Natural killer cell (primary cell): ENCODE results near the gene NADK2. TPM values are rescaled to one million over a fixed set of nuclear protein-coding genes. Genes with fewer than 3 reads are reported as not detected.

Source experiments
- ATAC-seq, 3 donors: fragments of 150-1000 bp in 2 of 3; fragments of 200-7000 bp in 1 of 3; cut with Tn5 transposase; 1 replicate in 1 of 3; 2 replicates in 2 of 3; pipeline ENCODE4 v1.10.0; 2021; ENCODE audit warnings: mild to moderate bottlenecking in 2 of 3, moderate library complexity in 2 of 3
- DNase-seq, 2 donors: peaks; one replicate each; pipeline versions ENCODE4 v3.0.0 to v3.0.0-alpha.2; 2013 to 2021; ENCODE audit warnings: mixed read lengths in 1 of 2
- H3K27ac ChIP-seq: one replicate; pipeline ENCODE4 v1.5.1; 2013; ENCODE audit warnings: mild to moderate bottlenecking, low read length
- H3K27me3 ChIP-seq: one replicate; pipeline ENCODE4 v1.6.1; 2013; ENCODE audit warnings: low read length; ENCODE audit not compliant: control insufficient read depth, insufficient read depth
- H3K36me3 ChIP-seq: one replicate; pipeline ENCODE4 v1.6.1; 2013; ENCODE audit warnings: low read length; ENCODE audit not compliant: control insufficient read depth, insufficient read depth
- H3K4me1 ChIP-seq: one replicate; pipeline ENCODE4 v1.6.1; 2013; ENCODE audit warnings: low read length; ENCODE audit not compliant: control insufficient read depth, insufficient read depth
- H3K4me3 ChIP-seq: one replicate; pipeline ENCODE4 v1.5.1; 2013; ENCODE audit warnings: low read length
- H3K9me3 ChIP-seq: one replicate; pipeline ENCODE4 v1.6.1; 2013; ENCODE audit warnings: low read length; ENCODE audit not compliant: control insufficient read depth, insufficient read depth
- H3K27ac Mint-ChIP-seq, 2 donors: one replicate each; pipeline ENCODE4 v1.8.0; 2022; ENCODE audit warnings: mild to moderate bottlenecking in 2 of 2, mixed read lengths in 2 of 2, moderate library complexity in 1 of 2
- H3K27me3 Mint-ChIP-seq, 2 donors: one replicate each; pipeline ENCODE4 v1.8.0; 2022; ENCODE audit warnings: low read depth in 2 of 2, mixed read lengths in 2 of 2
- H3K36me3 Mint-ChIP-seq: one replicate; pipeline ENCODE4 v1.8.0; 2022; ENCODE audit warnings: mixed read lengths
- H3K4me1 Mint-ChIP-seq, 2 donors: one replicate each; pipeline ENCODE4 v1.8.0; 2022; ENCODE audit warnings: mixed read lengths in 2 of 2
- H3K4me3 Mint-ChIP-seq: one replicate; pipeline ENCODE4 v1.8.0; 2022; ENCODE audit warnings: mild to moderate bottlenecking, moderate library complexity, mixed read lengths
- H3K9me3 Mint-ChIP-seq, 2 donors: one replicate each; pipeline ENCODE4 v1.8.0; 2022; ENCODE audit warnings: mixed read lengths in 2 of 2
- CTCF ChIP-seq: fragments of 200-600 bp; IDR thresholded peaks from one replicate; pipeline ENCODE4 v1.8.0; 2022; ENCODE audit warnings: antibody characterized with exemption
- WGBS: methylation state at CpG from one replicate; pipeline ENCODE4 v1.1.7; 2013; ENCODE audit warnings: missing lambda C conversion rate; ENCODE audit not compliant: insufficient coverage; 5-methylcytosine and 5-hydroxymethylcytosine counted together
- intact Hi-C: fragments of 100-400 bp; cut with micrococcal nuclease; formaldehyde crosslinking; loops from one replicate; pipeline ENCODE4 v1.14.2; 2022
- total RNA-seq, 4 donors: library from RNA; stranded (reverse); fragments of 120-200 nt in 1 of 4; gene quantifications; one replicate each; pipeline versions ENCODE4 v1.2.3 to v1.2.4, GENCODE V29; 2013 to 2022

The NADK2 gene
- total RNA-seq, 3 donors from 2014 or later (not counting 1 experiment from before 2014, with no cell fraction given) = 13.1 to 16.2 (median 14.3) TPM

GRCh38 chr5:36181774-36182173 lies 60.0 kb downstream of the NADK2 start:
- Histone ChIP-seq H3K27me3 (no peaks in the 10 kb centered on the region), H3K4me3 (no peak overlapping the region), H3K4me1 (no peaks in the 10 kb centered on the region), H3K36me3 (peaks cover 51% of the 10 kb centered on the region), H3K9me3 (no peaks in the 10 kb centered on the region), H3K27ac (no peak overlapping the region)
- TF ChIP-seq CTCF = no peak
- Mint-ChIP-seq H3K36me3 (peaks cover 29% of the 10 kb centered on the region), H3K4me1 (no peaks in the 10 kb centered on the region), H3K27me3 (no peaks in the 10 kb centered on the region), H3K4me3 (no peak overlapping the region), H3K27ac (no peak overlapping the region), H3K9me3 (no peaks in the 10 kb centered on the region)
- ATAC-seq (no peak), DNase-seq (no peak)
- WGBS = 97% methylated on average over 2 of the region's 2 CpGs
- intact Hi-C loops = no loop called here

DNA sequence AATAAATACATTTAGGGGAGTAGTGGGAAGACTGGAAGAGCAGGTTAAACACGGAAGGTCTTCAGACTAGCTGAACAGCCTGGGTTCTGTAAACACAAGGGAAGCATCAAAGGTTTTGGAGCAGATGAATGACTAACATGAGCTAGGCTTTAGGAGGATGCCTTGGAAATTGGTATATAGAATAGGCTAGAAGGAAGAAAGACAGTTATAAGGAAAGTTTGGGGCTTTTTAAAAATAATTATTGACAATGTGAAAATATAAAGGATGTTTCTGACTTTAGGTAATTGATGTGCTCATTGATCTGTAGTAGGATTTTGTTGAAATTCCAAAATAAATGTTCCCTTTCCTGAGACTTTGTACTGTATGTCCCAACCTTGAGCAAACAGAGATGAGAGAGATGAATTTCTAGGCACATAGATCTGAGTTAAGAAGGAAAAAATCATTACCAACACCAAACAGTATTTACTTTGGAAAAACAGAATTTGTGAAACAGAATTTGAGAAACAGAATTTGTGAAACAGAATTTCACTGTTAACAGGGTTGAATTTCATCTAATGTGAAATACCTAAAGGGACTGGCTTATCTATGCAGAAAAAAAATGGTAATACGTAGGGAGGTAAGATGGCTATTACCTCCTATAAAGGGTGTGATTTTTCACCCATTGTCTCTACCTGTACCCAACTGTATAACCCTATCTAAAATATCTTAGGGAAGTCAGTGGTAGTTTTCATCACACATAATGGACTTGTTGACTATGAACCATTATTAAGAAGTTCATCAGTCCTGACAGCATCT lies 61.0 kb downstream of the NADK2 start:
- Mint-ChIP-seq H3K9me3 (no peaks in the 10 kb centered on the region), H3K27me3 (no peaks in the 10 kb centered on the region), H3K27ac (no peak overlapping the region), H3K4me1 (no peaks in the 10 kb centered on the region), H3K36me3 (peaks cover 29% of the 10 kb centered on the region), H3K4me3 (no peak overlapping the region)
- ATAC-seq (no peak), DNase-seq (no peak)
- 96% methylated on average over 1 of the region's 2 CpGs for WGBS
- intact Hi-C loops = no loop called here
- Histone ChIP-seq H3K36me3 (peaks cover 51% of the 10 kb centered on the region), H3K4me3 (no peak overlapping the region), H3K27me3 (no peaks in the 10 kb centered on the region), H3K4me1 (no peaks in the 10 kb centered on the region), H3K9me3 (no peaks in the 10 kb centered on the region), H3K27ac (no peak overlapping the region)
- no peak for TF ChIP-seq CTCF

GRCh38 chr5:36179950-36180349 lies 61.8 kb downstream of the NADK2 start:
- H3K36me3 ChIP-seq = peaks cover 54% of the 10 kb centered on the region
- no peaks in the 10 kb centered on the region for H3K4me1 ChIP-seq
- no peak for TF ChIP-seq CTCF
- H3K36me3 Mint-ChIP-seq = peaks cover 31% of the 10 kb centered on the region
- intact Hi-C loops = no loop called here
- no peaks in the 10 kb centered on the region for H3K4me1 Mint-ChIP-seq
- no peaks in the 10 kb centered on the region for H3K9me3 ChIP-seq
- H3K4me3 ChIP-seq = no peak overlapping the region
- no peaks in the 10 kb centered on the region for H3K27me3 ChIP-seq
- no peak for DNase-seq
- H3K4me3 Mint-ChIP-seq = no peak overlapping the region
- no peaks in the 10 kb centered on the region for H3K9me3 Mint-ChIP-seq
- H3K27ac ChIP-seq = no peak overlapping the region
- no peak for ATAC-seq
- WGBS = 95% methylated on average over 4 of the region's 4 CpGs
- no peak overlapping the region for H3K27ac Mint-ChIP-seq
- no peaks in the 10 kb centered on the region for H3K27me3 Mint-ChIP-seq

DNA sequence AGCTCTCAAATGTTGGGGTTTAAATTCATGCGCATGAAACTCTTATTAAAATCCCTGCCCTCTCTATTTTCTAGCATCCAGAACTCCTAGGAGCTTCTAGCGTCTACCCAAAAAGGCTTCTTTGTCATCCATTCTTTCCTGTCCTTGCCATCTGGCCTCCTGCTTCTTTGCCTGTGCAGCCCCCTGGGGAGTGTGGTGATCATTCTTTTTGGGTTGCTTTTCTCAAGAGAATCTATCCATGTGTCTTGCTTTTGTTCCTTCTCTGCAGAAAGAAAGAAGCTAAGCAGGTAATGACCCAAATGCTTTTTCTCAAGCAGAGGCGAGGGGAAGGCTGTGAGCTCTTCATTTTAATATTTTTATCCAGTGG lies 63.2 kb downstream of the NADK2 start:
- Mint-ChIP-seq H3K9me3 (no peaks in the 10 kb centered on the region), H3K36me3 (peaks cover 38% of the 10 kb centered on the region), H3K4me3 (no peak overlapping the region), H3K27me3 (no peaks in the 10 kb centered on the region), H3K4me1 (no peaks in the 10 kb centered on the region), H3K27ac (no peak overlapping the region)
- Histone ChIP-seq H3K27ac (no peak overlapping the region), H3K4me3 (no peak overlapping the region), H3K9me3 (no peaks in the 10 kb centered on the region), H3K4me1 (no peaks in the 10 kb centered on the region), H3K27me3 (no peaks in the 10 kb centered on the region), H3K36me3 (peaks cover 67% of the 10 kb centered on the region)
- TF ChIP-seq CTCF = no peak
- ATAC-seq (no peak), DNase-seq (no peak)
- intact Hi-C loops = no loop called here
- WGBS = 95% methylated on average over 3 of the region's 3 CpGs
